Measurements from ENCODE around the gene FOXRED2.
A peak's percentile ranks its signal among the peaks of the same experiment; 100 is the strongest.
"Not testable (repeated sequence)": the region's sequence is repeated elsewhere in the genome, so short reads cannot be mapped to it uniquely, and the experiment has no call there.

Gene FOXRED2

DNA sequence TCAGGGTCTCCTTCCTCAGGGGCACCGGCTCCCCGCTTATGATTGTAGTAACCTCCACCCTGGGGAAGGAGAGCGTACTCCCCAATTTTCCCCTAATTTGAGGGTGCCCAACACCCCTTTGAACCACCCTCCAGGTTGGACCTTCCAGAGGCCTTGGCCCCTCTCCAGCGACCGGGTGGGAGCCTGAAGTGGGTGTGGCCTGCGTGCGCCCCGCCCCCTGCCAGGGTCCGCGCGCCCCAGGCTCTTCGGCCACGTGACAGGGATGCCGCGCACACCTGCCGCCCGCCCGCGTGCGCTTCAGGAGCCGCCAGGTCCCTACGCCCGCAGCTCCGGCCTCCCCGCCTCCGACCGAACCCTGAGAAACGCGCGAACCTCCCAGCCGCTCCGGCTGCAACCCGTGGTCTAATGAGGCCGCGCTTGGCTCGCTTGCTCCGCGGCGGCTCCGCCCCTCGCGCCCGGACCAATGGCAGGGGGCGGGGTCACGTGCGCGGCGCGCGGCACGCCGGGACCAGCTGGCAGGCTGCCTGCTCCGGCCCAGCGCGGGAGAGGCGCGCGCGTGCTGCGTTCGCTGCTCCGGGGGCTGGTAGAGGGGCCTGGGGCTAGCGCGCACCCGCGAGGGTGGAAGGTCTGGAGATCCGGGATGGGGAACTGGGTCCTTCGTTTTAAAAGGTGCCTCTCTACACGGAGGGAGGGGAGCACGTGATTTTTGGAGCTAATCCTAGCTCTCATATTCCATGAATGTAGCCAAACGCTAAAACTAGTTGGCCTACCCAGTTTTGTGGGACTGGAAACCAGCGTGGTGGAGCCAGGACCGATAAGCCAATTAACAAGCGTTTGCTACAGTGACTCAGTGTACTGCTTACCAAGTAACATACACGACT lies at the start of gene FOXRED2:
Gene FOXRED2, minus strand, starts transcription at position 404 of the 881 bp plus-strand sequence. CDS start 618 bp downstream, outside the sequence.
- no peak for FAIRE-seq

DNA sequence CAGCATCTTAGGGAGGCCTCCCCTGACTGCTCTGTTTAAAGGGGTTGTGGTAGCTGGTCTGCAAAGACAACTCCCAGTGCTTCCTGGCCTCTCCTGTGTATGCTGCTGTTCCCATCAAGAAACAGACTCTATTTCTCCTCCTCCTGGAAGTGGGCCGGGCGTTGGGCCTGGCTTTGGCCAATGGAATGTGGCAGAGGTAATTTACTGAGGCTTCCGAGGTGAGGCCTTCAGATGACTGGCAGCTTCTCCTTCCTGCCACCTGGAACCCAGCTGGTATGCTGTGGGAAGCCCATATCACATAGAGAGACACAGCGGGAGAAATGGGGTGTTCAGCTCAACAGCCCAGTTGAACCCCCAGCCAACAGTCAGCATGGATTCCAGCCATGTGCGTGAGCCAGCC lies 47.3 kb upstream of the FOXRED2 start:
- no peak for FAIRE-seq

DNA sequence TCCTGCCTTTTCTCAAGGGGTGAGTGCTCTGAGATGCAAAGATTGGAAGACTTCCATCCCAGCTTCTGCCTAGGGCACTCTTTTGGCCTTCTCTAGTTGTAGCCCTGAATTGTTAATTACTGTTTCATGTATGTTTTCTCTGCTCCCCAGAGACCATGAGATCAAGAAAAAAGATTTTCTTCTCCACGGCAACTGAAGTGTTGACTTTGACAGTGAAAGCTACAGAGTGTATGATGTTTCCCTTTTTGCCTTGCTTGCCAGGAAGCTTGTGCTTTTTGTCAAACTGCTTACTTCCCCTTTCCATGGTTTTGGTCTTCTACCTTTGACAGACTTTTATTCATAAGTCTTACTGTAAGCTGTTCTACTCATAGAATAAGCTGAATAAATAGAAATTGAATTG lies 45.4 kb upstream of the FOXRED2 start:
- FAIRE-seq: no peak

DNA sequence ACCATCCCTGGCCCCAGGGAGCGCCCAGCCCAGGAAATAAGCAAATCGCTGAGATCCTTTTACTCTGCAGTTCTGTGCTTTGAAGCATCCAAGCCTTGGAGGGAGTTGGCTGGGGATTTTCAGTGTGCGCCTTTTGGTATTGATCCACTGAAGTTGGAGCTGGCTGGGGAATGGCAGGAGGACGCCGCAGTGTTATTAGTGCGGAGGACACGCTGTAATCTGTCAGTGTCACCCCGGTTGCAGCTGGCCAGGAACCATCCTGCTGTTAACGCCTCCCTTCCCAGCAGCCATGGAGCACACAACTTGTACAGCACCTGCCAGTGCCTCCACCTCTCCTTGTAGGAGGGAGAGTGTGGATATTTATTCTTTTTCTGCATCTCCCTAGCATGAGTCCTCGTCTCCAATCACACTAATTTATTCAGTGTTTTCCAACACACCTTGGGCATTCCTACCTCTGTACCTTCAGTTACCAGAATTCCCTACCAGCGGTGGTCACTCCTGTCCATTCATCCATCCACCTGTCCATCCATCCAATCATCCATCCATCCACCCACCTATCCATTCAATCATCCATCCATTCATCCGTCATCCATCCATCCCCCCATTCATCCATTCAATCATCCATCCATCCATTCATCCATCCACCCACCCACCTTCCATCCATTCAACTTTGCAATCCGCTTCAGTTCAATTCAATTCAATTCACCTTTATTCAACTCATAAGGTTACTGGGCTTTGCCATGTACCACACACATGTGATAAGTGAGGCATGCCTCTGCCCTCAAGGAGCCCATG lies 44.1 kb upstream of the FOXRED2 start:
- FAIRE-seq: no peak

DNA sequence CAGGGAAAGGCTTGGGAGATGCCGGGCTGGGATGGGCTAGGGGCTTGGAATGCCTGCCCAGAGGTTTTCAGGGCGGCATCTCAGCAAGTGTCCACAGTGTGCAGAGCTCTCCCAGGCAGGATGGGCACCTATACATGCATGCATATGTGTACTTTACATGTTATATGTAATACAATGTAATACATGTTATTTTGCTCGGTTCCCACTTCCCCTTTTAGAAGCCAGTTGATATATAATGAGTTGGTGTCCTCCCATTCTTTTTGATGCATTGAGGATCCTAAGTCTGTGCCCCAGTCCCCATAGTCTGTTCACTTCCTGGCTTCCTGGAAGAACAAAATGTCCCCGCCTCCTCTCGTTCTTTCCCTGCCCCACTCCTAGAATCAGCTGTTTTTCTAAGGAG lies 42.2 kb upstream of the FOXRED2 start:
- no peak for FAIRE-seq

DNA sequence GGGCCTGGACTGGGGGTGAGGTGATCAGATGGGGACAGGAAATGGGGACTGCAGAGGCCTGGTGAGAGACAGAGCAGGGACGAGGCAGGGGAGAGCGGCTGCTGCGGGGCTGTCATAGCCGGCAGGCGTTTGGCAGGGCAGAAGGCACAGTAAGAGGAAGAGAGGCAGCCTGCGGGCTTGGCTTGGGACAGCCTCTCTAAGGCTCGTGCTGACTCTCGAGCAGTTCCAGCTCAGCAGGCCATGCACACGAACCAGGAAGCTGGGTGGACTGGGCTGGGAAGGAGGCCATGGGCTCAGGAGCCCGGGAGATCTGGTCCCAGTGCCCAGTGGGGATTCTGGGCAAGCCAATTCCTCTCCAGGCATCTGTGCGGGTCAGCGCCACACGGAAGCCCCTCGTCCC lies 41.8 kb upstream of the FOXRED2 start:
- no peak for FAIRE-seq

DNA sequence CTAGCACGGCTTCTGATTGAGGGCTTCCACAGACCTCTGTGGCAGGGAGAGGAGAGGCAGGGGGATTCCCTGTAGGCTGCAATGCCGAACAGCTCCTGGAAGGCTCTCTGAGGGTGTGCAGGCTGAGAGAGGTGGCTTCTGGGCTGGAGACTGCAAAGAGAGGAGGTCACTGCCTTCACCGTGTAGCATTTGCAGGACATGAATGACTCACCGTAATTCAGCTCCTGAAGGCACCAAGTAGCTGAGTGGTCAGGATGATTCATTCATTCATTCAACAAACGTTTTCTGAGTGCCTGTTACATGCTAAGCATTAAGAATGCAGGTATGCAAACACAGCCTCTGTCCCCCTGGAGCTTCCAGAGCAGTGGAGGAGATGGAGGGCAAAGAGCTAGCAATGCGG lies 40.1 kb upstream of the FOXRED2 start:
- FAIRE-seq: no peak

DNA sequence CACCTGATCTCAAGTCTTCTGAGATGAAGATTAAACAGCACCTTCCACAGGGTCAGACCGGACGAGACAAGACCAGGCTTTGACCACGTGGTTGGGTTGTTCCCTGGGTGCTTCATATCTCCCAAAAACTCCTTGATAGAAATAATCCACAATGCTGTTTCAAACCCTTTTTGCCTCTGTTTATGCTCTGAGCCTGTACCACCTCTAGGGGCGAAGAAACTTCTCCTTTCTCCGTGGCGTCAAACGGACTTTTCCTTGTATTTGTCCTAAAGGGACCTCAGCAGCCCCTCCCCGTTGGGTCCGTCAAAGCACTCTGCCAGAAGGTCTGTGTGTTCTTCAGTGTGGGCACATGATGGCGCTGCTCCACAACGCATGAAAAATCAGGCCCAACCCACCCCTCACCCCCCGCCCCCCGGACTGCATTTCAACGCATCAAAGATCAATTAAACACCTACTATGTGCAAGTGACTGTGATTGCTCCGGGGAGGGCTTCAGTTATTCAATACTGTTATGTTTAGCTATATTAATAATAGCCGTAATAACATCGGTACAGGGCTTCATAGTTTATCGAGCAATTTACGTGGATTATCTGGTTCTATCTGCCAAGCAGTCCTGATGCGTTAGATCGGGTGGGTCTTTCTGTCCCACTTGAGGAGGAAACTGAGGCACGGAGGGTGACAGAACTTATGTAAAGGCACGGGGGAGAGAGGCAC lies 39.4 kb upstream of the FOXRED2 start:
- no peak for FAIRE-seq

DNA sequence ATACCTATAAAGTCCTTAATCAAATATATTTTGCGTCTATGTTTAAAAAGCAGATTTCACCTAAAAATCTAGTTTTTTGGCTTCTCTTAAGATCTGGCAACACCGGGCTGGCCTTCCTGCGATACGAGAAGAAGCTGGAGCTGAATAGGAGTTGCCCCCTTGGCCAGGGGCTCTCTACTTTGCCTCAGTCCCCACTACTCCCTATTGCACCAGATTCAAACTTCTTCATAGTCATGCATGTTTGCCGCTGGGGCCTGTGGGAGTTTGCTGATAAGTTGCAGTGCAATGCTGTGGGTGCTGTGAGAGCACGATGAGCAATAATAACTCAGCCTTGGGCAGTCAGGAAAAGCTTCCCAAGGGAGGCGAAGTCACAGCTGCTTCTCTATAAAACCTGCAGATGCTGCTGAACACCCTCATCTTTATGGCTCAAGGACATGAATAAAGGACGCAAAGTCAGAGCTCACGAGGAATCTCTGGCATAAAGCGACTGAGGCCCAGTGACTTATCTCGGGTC lies 37.3 kb upstream of the FOXRED2 start:
- no peak for FAIRE-seq

DNA sequence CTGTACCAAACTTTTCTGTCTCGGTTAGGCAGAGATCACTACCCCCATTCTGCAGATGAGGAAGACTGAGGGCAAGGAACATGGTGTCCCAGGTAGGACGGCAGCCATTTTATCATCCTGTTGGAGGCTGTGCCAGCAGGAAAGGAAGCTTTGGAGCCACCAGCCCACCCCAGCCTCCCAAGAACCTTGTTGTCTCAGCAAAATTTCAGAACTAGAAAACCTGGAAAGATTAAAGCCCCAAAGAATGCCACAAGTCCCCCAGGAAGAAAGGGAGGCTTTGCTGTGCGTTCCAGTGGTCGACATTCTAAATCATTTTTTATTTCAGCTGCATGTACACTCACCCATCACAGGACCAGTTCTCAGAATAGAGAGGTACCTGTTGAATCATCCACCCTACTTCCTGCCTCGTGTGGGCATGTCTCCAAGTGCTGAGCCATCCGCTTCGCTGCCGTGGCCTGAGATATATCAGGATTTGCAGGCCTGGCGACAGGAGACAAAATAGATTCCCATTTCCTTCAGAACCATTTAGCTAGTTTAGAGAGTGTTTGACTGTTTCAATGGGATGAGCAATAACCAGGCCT lies 35.1 kb upstream of the FOXRED2 start:
- no peak for FAIRE-seq

DNA sequence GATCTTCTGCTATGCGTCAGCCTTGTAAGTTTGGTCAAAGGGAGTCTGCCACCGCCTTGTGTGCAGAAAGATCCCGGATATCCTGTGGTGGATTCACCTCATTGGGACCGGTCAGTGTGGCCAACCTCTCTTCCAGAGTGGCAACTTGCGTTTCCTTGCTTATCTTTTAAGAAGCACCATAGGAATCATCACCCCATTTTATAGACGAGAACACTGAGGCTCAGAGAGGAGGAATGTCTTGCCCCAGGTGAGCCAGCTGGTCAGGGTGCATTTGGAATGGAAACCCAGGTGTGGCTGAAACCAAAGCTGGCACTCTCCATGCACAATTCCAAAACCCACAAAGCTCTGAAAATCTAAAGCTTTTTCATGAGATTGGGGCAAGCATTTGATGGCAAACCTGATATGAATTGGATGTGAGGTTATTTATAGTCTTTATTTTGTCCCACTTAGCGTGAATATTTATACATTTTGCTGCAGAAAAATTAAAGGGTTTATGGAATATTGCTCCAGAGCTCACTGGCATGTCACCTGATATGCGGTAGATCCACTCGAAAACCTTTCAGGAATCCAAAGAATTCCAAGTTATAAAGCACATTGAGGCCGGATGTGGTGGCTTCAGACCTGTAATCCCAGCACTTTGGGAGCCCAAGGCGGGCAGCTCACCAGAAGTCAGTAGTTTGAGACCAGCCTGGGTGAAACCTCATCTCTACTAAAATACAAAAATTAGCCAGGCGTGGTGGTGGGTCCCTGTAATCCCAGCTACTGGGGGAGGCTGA lies 34.2 kb upstream of the FOXRED2 start:
- FAIRE-seq: no peak

DNA sequence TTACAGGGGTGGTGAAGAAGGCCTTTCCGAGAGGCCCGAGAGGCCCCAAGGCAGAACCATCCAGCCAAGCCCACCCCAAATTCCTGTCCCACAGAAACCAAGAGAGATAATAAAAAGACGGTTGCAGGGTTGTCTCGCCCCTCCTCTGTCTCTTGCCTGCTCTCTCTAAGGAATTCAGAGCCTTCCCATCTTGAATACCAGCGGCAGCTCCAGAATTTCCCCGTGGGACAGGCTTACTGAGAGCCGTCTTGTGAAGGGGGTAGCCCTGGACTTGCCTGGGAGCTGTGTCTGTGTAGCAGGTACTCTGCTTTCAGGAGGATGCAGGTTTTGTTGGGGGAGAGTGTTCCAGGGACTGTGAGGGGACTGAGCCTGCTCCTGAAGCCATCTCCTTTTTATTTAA lies 31.7 kb upstream of the FOXRED2 start:
- FAIRE-seq: no peak

DNA sequence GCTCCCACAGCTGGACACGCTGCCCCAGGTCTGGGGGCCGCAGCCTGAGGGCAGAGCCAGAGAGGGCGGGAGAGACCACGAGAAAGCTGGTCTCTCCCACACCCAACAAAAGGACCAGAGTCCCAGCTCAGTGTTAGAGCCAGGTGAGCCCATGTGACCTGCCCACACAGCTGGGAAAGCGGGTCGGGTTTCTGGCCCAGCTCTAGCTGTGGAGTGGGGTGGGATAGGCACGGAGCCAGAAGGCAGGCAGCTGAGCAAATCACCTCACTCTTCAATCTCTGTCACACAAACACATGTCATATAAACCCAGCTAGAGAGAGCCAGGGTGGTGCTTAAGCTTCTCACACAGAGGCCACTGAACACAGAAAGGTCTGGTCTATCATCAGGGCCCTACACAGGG lies 29.9 kb upstream of the FOXRED2 start:
- FAIRE-seq: no peak

DNA sequence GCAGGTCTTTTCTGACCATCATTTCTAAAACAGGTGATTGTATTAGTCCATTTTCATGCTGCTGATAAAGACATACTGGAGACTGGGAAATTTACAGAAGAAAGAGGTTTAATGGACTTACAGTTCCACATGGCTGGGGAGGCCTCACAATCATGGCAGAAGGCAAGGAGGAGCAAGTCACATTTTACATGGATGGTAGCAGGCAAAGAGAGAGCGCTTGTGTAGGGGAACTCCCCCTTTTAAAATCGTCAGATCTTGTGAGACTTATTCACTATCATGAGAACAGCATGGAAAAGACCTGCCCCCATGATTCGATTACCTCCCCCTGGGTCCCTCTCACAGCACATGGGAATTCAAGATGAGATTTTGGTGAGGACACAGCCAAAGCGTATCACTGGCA lies 26.5 kb upstream of the FOXRED2 start:
- not testable (repeated sequence) for FAIRE-seq

DNA sequence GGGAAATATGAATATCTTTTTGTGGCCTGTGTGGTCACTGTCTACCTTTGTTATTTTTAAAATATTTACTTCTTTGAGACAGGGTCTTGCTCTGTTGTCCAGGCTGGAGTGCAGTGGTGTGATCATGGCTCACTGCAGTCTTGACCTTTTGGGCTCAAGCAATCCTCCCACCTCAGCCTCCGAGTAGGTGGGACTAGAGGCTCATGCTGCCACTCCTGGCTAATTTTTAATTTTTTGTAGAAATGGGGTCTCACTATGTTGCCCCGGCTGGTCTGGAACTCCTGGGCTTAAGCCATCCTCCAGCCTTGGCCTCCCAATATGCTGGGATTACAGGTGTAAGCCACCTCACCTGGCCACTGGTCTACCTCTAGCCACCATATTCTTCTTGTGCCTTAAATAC lies 25.6 kb upstream of the FOXRED2 start:
- FAIRE-seq: no peak

DNA sequence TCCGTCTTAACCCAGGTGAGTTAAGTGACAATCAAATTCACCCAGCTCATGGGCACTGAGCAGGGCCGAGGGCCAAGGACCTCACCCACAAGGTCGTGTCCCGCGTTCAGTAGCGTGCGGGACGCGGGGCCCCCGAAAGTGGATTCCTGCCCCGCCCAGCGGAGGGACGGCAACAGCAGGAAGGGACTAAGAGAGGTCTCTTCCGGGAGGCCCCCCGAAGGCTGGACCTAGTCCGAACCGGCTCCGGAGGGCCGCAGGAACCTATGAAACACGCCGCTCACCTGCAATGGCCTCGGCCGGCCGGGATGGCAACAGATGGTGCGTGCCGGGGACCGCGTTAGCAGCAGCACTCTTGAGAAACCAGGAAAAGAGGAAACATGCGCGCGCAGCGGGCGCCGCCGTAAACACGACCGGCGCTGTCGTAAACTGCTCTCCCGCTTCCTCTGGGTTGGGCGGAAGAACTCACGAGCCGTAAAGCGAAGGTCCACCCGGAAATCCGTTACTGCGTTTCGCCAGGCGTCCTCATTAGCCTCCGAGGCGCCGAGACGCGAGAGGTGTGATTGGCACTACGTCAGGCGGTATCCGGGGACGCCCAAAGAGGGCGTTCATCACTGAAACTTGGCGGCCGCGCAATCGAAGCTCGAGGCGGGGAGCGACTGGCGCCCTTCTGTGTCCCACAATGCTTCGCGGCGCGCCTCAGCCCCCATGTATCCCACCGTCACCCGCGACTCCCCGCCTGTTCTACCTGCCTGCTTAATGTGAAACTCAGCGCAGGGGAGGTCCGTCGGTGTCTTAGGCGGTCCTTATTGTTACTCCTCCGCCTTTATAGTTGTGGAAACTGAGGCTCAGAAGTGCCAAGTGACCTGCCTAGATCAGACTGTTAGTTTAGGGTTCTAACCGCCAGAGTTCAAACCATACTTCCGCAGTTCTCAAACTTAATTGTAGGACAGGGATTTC lies 22.2 kb upstream of the FOXRED2 start, which contains the start of gene EIF3D:
Gene EIF3D, minus strand, starts transcription at position 372 of the 957 bp plus-strand sequence. CDS start 3,045 bp downstream, outside the sequence.
- peak; percentile 93 for FAIRE-seq

DNA sequence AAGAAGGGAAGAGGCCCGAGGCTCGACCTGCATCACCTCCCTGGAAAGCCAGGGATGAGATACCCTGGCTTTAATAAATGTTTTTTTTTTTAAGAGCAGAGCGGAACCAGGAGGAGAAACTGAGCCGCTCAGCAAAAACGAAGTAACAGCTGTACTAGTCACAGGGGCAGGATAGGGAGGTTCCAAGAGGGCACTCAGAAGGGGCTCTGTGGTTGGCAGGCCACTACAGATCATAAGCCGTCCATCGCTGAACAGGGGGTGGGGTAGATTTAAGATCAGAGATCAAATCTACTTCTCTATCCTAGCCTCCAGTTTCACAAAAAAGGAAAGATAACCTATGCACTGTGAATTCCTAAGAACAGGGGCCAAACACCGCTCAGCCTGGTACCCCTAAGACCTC lies 21.5 kb upstream of the FOXRED2 start:
- FAIRE-seq: no peak

DNA sequence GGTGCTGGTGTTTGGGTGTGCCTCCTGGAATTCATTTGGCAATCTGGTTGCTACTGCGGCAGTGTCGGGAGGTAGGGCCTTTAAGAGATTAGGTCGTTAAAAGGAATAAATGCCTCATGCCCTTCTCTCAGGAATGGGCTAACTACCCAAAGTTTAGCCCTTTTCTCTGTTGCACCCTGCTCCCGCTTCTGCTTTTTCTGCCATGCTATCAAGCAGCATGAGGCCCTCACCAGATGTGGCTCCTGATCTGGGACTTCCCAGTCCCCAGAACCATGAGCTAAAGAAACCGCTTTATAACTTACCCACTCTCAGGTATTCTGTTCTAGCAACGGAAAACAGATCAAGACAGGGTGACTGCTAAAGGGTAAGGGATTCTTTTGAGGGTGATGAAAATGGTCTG lies 15.8 kb upstream of the FOXRED2 start:
- no peak for FAIRE-seq

DNA sequence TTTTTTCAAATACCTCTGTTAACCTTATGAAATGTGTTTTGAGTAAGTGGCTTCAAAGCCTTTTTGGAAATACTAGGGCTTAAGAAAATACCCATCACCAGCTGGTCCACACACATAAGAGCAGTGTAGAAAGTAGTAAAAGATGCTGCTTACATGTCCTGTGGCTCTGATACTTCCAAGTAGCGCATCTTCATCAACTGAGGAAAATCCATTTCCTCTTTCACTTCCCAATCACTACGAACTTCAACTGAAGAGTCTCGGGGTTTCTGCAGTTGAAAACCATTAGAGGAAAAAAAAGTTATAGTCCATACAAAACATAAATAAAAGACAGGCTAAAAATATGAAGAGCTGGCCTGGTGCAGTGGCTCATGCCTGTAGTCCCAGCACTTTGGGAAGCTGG lies 13.6 kb upstream of the FOXRED2 start:
- FAIRE-seq: no peak

DNA sequence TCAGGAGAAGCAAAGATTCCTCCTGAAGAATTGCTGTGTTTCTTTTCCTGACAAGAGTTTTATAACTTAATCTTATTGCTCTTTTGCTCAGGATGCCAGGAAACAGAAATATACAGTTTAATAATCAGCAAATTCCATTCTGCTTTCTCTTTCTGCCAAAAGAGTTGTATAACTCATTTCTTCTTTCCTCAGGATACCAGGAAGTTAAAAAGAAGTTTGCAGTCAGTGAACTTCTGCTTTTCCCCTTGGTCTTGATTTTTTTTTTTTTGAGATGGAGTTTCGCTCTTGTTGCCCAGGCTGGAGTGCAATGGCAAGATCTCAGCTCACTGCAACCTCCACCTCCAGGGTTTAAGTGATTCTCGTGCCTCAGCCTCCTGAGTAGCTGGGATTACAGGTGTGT lies 13.1 kb upstream of the FOXRED2 start:
- not testable (repeated sequence) for FAIRE-seq

DNA sequence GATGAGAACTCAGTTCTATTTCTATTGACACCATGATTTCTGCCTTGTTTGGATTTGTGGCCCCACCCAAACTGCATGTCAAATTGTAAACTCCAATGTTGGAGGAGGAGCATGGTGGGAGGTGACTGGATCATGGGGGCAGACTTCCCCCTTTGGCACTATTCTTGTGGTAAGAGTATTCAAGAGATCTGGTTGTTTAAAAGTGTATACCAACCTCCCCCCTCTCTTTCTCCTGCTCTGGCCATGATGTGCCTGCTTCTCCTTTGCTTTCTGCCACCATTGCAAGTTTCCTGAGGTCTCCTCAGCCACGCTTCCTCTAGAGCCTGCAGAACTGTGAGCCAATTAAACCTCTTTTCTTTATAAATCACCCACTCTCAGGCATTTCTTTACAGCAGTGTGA lies 7.9 kb upstream of the FOXRED2 start:
- FAIRE-seq: no peak

All from TTC549 (cell line).